Measurements from ENCODE around the gene RIC8B. TPM values are rescaled to one million over a fixed set of nuclear protein-coding genes. Genes with fewer than 3 reads are reported as not detected.

Gene RIC8B
- total RNA-seq, result 3.8 and 6.8 TPM in 2 replicates

GRCh38 chr12:106774005-106774807 is at the start of gene RIC8B:
RIC8B (plus strand) TSS chr12:106774682; CDS start chr12:106774746, 64 bp downstream.

Other genes starting within 250 kb of the RIC8B start
- gene RFX4, start 191.7 kb upstream of the RIC8B start, total RNA-seq, result not detected in 2 replicates
- 37.6 and 38.2 TPM in 2 replicates for gene TMEM263, start 181.2 kb downstream of the RIC8B start, total RNA-seq
- 1.7 and 3.5 TPM in 2 replicates for gene MTERF2, start 212.5 kb downstream of the RIC8B start, total RNA-seq

Measured in hair follicular keratinocyte (primary cell).